ENCODE results near the gene SF3B3.

The SF3B3 gene

DNA sequence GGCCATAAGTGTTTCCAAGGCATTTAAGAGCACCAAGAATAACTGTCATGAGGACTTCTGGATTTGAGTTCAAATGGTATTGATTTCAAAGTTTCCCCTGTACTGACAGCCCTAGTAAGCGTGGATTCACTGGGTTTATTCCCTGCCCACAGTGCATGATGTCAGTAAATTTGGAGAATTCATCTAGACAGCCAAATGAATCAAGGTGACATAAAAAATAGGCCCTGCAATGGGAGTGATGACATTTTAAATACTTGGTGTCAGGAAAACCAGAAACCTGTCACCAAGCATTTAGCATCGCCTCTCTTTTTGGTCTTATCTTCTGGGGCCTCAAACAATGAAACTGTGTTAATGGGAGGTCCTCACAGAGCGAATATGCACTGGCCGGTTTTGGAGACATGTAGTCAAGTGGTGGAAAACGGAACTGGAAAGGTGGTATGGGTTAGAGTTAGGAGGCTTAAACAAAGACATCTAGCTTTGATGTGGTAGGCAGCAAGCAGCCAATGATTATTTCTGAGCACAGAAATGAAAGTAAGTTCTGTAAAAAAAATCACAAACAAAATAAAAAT, 29.3 kb upstream of the SF3B3 start:
- H3K4me2 ChIP-seq (ENCODE audit: low read length), result no peak overlapping the region
- H3K4me1 ChIP-seq (ENCODE audit: low read length), result no peaks in the 10 kb centered on the region
- no peak overlapping the region for H3K4me3 ChIP-seq (ENCODE audit: low read length)
- H4K20me1 ChIP-seq (ENCODE audit: insufficient read depth, low read length), result no peaks in the 10 kb centered on the region
- H3K27ac ChIP-seq (ENCODE audit: low read length), result no peak overlapping the region
- H3K36me3 ChIP-seq (replicated peaks; ENCODE audit: low read depth, low read length), result peaks cover 40% of the 10 kb centered on the region
- no peak overlapping the region for H3K9ac ChIP-seq (ENCODE audit: low read length)
- H3K27me3 ChIP-seq (ENCODE audit: low read depth, low read length), result no peaks in the 10 kb centered on the region
- no peaks in the 10 kb centered on the region for H3K9me3 ChIP-seq (ENCODE audit: insufficient read depth, low read length)
- TF ChIP-seq EZH2phosphoT487 (IDR thresholded peaks at IDR 0.05; ENCODE audit: low read depth), result no peak
- no peak for TF ChIP-seq CTCF (IDR thresholded peaks at IDR 0.05; ENCODE audit: low read depth, low read length)
- no peak overlapping the region for H2AFZ ChIP-seq (ENCODE audit: low read depth, low read length)
- H3K79me2 ChIP-seq (ENCODE audit: low read length), result no peaks in the 10 kb centered on the region

- Histone ChIP-seq H3K4me3 (ENCODE audit: low read length) (no peak overlapping the region), H3K4me2 (ENCODE audit: low read length) (no peak overlapping the region), H3K9me3 (ENCODE audit: insufficient read depth, low read length) (no peaks in the 10 kb centered on the region), H3K9ac (ENCODE audit: low read length) (no peak overlapping the region), H3K27ac (ENCODE audit: low read length) (no peak overlapping the region), H3K79me2 (ENCODE audit: low read length) (no peaks in the 10 kb centered on the region), H3K27me3 (ENCODE audit: low read depth, low read length) (no peaks in the 10 kb centered on the region), H3K36me3 (replicated peaks; ENCODE audit: low read depth, low read length) (peaks cover 40% of the 10 kb centered on the region), H3K4me1 (ENCODE audit: low read length) (no peaks in the 10 kb centered on the region), H4K20me1 (ENCODE audit: insufficient read depth, low read length) (no peaks in the 10 kb centered on the region), H2AFZ (ENCODE audit: low read depth, low read length) (no peak overlapping the region)
- no peak for TF ChIP-seq CTCF (IDR thresholded peaks at IDR 0.05; ENCODE audit: low read depth, low read length)
- TF ChIP-seq EZH2phosphoT487 (IDR thresholded peaks at IDR 0.05; ENCODE audit: low read depth), result no peak
Observed at GRCh38 chr16:70494777-70495176, 28.8 kb upstream of the SF3B3 start.

DNA sequence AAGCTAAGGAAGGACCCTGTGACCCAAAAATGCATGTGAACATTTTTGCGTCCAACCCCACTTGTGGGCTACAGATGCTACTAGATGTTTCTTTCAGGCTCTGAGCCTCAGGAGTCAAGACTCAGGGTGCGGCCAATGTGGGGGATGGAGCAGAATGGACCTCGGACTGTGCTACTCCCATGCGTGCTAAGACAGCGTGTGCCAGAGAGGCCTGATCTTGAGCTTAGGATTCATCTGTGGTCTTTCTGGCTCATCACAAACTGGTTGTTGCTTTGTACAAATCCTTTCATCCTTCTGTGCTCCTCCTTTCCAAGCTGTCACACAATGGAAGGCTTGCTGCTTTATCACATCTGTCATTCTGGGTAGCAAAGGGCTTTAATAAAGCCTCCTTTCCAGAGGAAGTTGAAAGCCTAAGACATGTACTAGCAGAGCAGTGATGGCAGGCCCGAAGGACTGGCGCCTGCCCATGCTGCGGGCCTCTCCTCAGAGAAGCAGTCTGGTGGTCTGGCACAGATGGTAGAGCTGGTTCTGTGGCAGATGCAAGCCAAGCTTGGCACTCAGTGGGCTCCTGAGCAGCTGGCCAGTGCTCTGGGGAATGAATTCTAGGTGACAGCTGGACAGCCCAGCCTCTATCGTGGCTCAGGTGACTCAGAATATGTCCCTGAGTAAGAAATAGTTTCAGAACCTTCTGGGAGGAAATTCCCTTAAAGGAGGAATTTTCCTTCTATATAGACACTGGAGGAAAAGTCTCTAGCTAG, 28.0 kb upstream of the SF3B3 start:
- Histone ChIP-seq H3K36me3 (replicated peaks; ENCODE audit: low read depth, low read length) (peaks cover 40% of the 10 kb centered on the region), H3K27ac (ENCODE audit: low read length) (no peak overlapping the region), H3K4me3 (ENCODE audit: low read length) (no peak overlapping the region), H3K9ac (ENCODE audit: low read length) (no peak overlapping the region), H2AFZ (ENCODE audit: low read depth, low read length) (no peak overlapping the region), H4K20me1 (ENCODE audit: insufficient read depth, low read length) (no peaks in the 10 kb centered on the region), H3K79me2 (ENCODE audit: low read length) (no peaks in the 10 kb centered on the region), H3K4me2 (ENCODE audit: low read length) (no peak overlapping the region), H3K27me3 (ENCODE audit: low read depth, low read length) (no peaks in the 10 kb centered on the region), H3K9me3 (ENCODE audit: insufficient read depth, low read length) (no peaks in the 10 kb centered on the region), H3K4me1 (ENCODE audit: low read length) (no peaks in the 10 kb centered on the region)
- TF ChIP-seq EZH2phosphoT487 (IDR thresholded peaks at IDR 0.05; ENCODE audit: low read depth) (no peak), CTCF (IDR thresholded peaks at IDR 0.05; ENCODE audit: low read depth, low read length) (no peak)

- Histone ChIP-seq H3K27ac (ENCODE audit: low read length) (no peak overlapping the region), H3K36me3 (replicated peaks; ENCODE audit: low read depth, low read length) (peaks cover 40% of the 10 kb centered on the region), H4K20me1 (ENCODE audit: insufficient read depth, low read length) (no peaks in the 10 kb centered on the region), H3K79me2 (ENCODE audit: low read length) (no peaks in the 10 kb centered on the region), H3K27me3 (ENCODE audit: low read depth, low read length) (no peaks in the 10 kb centered on the region), H3K9me3 (ENCODE audit: insufficient read depth, low read length) (no peaks in the 10 kb centered on the region), H2AFZ (ENCODE audit: low read depth, low read length) (no peak overlapping the region), H3K4me2 (ENCODE audit: low read length) (no peak overlapping the region), H3K4me1 (ENCODE audit: low read length) (no peaks in the 10 kb centered on the region), H3K4me3 (ENCODE audit: low read length) (no peak overlapping the region), H3K9ac (ENCODE audit: low read length) (no peak overlapping the region)
- no peak for TF ChIP-seq CTCF (IDR thresholded peaks at IDR 0.05; ENCODE audit: low read depth, low read length)
- no peak for TF ChIP-seq EZH2phosphoT487 (IDR thresholded peaks at IDR 0.05; ENCODE audit: low read depth)
Observed at GRCh38 chr16:70496513-70496912, 27.1 kb upstream of the SF3B3 start.
